ENCODE data around the gene SNAP91.
"Not testable (repeated sequence)": the region's sequence is repeated elsewhere in the genome, so short reads cannot be mapped to it uniquely, and the experiment has no call there.

The SNAP91 gene

GRCh38 chr6:83589076-83589475, 119.8 kb downstream of the SNAP91 start:
- TF ChIP-seq ZFX (IDR thresholded peaks at IDR 0.05) (no peak), CTCF (conservative IDR thresholded peaks at IDR 0.05) (no peak)
- H3K27ac ChIP-seq, result no peak overlapping the region

- TF ChIP-seq CTCF (conservative IDR thresholded peaks at IDR 0.05) (no peak), ZFX (IDR thresholded peaks at IDR 0.05) (no peak)
- no peak overlapping the region for H3K27ac ChIP-seq
Observed at GRCh38 chr6:83578057-83578456, 130.8 kb downstream of the SNAP91 start.

- TF ChIP-seq ZFX (IDR thresholded peaks at IDR 0.05) (no peak), CTCF (conservative IDR thresholded peaks at IDR 0.05) (no peak)
- no peak overlapping the region for H3K27ac ChIP-seq
Observed at GRCh38 chr6:83574783-83575182, 134.1 kb downstream of the SNAP91 start.

- not testable (repeated sequence) for H3K27ac ChIP-seq
Observed at GRCh38 chr6:83571663-83572185, 137.2 kb downstream of the SNAP91 start.

GRCh38 chr6:83558975-83559374, 149.9 kb downstream of the SNAP91 start:
- TF ChIP-seq CTCF (conservative IDR thresholded peaks at IDR 0.05) (no peak), ZFX (IDR thresholded peaks at IDR 0.05) (no peak)
- H3K27ac ChIP-seq, result no peak overlapping the region

GRCh38 chr6:83556871-83557270, 152.0 kb downstream of the SNAP91 start:
- H3K27ac ChIP-seq, result no peak overlapping the region
- TF ChIP-seq CTCF (conservative IDR thresholded peaks at IDR 0.05), result no peak
- no peak for TF ChIP-seq ZFX (IDR thresholded peaks at IDR 0.05)

GRCh38 chr6:83551748-83552147, 157.2 kb downstream of the SNAP91 start:
- H3K27ac ChIP-seq, result not testable (repeated sequence)

GRCh38 chr6:83550482-83550881, 158.4 kb downstream of the SNAP91 start:
- not testable (repeated sequence) for H3K27ac ChIP-seq

GRCh38 chr6:83546636-83547035, 162.3 kb downstream of the SNAP91 start:
- no peak overlapping the region for H3K27ac ChIP-seq
- no peak for TF ChIP-seq ZFX (IDR thresholded peaks at IDR 0.05)
- TF ChIP-seq CTCF (conservative IDR thresholded peaks at IDR 0.05), result no peak

Measured in C4-2B (cell line).